Lower lobe of right lung (tissue), 2 donors: Measurements from ENCODE around the gene BFSP1. TPM values are rescaled to one million over a fixed set of nuclear protein-coding genes. Genes with fewer than 3 reads are reported as not detected.

Source experiments
- ATAC-seq, 2 donors: fragments of 200-7000 bp; cut with Tn5 transposase; one replicate each; pipeline ENCODE4 v1.9.1; 2020 to 2022; ENCODE audit warnings: mild to moderate bottlenecking in 2 of 2, moderate library complexity in 2 of 2
- DNase-seq: peaks from one replicate; pipeline ENCODE4 v3.0.0-alpha.2; 2020
- H3K27ac ChIP-seq: fragments of 200-600 bp; one replicate; pipeline ENCODE4 v1.8.0; 2022
- H3K27me3 ChIP-seq: fragments of 200-600 bp; one replicate; pipeline ENCODE4 v1.8.0; 2022; ENCODE audit warnings: low read depth
- H3K36me3 ChIP-seq: fragments of 200-600 bp; one replicate; pipeline ENCODE4 v1.8.0; 2022; ENCODE audit warnings: mild to moderate bottlenecking
- H3K4me1 ChIP-seq: fragments of 200-600 bp; one replicate; pipeline ENCODE4 v1.8.0; 2022
- H3K4me3 ChIP-seq: fragments of 200-600 bp; one replicate; pipeline ENCODE4 v1.8.0; 2022; ENCODE audit warnings: mild to moderate bottlenecking
- H3K9me3 ChIP-seq: fragments of 200-600 bp; one replicate; pipeline ENCODE4 v1.8.0; 2022
- CTCF ChIP-seq: fragments of 200-600 bp; IDR thresholded peaks from one replicate; pipeline ENCODE4 v1.8.0; 2022; ENCODE audit warnings: antibody characterized with exemption, mild to moderate bottlenecking
- intact Hi-C: fragments of 100-400 bp; cut with DNase I; formaldehyde crosslinking; loops from one replicate; pipeline ENCODE4 v1.11.0; 2022
- total RNA-seq: library from RNA; stranded (reverse); fragmentation: NEBNext Ultra II Directional; extraction: Animal tissue kit (Norgen Biotek cat#: 25700); gene quantifications from one replicate; pipeline ENCODE4 v1.2.1, GENCODE V29; 2021
- donor health status: DM: no; HTN: yes; CAD: no; lungs with severe emphysema.

The BFSP1 gene
- total RNA-seq, 1 donor from 2014 or later, result 2.4 TPM

GRCh38 chr20:17488916-17489600 lies 42.1 kb downstream of the BFSP1 start:
- Histone ChIP-seq H3K27me3 (peaks cover 8% of the 10 kb centered on the region), H3K27ac (no peak overlapping the region), H3K36me3 (no peaks in the 10 kb centered on the region), H3K9me3 (no peaks in the 10 kb centered on the region), H3K4me1 (no peaks in the 10 kb centered on the region), H3K4me3 (no peak overlapping the region)
- DNase-seq (no peak), ATAC-seq (no peak)
- TF ChIP-seq CTCF, result no peak
- intact Hi-C loops, result no loop called here

GRCh38 chr20:17485017-17485416 lies 46.2 kb downstream of the BFSP1 start:
- no peak for DNase-seq
- no peak for ATAC-seq
- intact Hi-C loops, result no loop called here
- Histone ChIP-seq H3K9me3 (no peaks in the 10 kb centered on the region), H3K27me3 (peaks cover 8% of the 10 kb centered on the region), H3K36me3 (no peaks in the 10 kb centered on the region), H3K27ac (no peak overlapping the region), H3K4me1 (no peaks in the 10 kb centered on the region), H3K4me3 (no peak overlapping the region)
- no peak for TF ChIP-seq CTCF

GRCh38 chr20:17482536-17482935 lies 48.6 kb downstream of the BFSP1 start:
- Histone ChIP-seq H3K27ac (no peak overlapping the region), H3K27me3 (peaks cover 8% of the 10 kb centered on the region), H3K36me3 (no peaks in the 10 kb centered on the region), H3K4me1 (no peaks in the 10 kb centered on the region), H3K9me3 (no peaks in the 10 kb centered on the region), H3K4me3 (no peak overlapping the region)
- DNase-seq, result no peak
- intact Hi-C loops, result no loop called here
- TF ChIP-seq CTCF, result no peak
- no peak for ATAC-seq

- no peak for DNase-seq
- Histone ChIP-seq H3K9me3 (no peaks in the 10 kb centered on the region), H3K4me3 (no peak overlapping the region), H3K4me1 (no peaks in the 10 kb centered on the region), H3K27me3 (peaks cover 8% of the 10 kb centered on the region), H3K36me3 (no peaks in the 10 kb centered on the region), H3K27ac (no peak overlapping the region)
- no peak for TF ChIP-seq CTCF
- ATAC-seq, result no peak
- intact Hi-C loops, result no loop called here
These were observed 49.5 kb downstream of the BFSP1 start for GRCh38 chr20:17481661-17482060.

GRCh38 chr20:17480696-17481095 lies 50.5 kb downstream of the BFSP1 start:
- H3K4me1 ChIP-seq, result no peaks in the 10 kb centered on the region
- H3K36me3 ChIP-seq, result no peaks in the 10 kb centered on the region
- no peak overlapping the region for H3K4me3 ChIP-seq
- peaks cover 8% of the 10 kb centered on the region for H3K27me3 ChIP-seq
- TF ChIP-seq CTCF, result no peak
- DNase-seq, result no peak
- intact Hi-C loops, result no loop called here
- H3K9me3 ChIP-seq, result no peaks in the 10 kb centered on the region
- H3K27ac ChIP-seq, result no peak overlapping the region
- ATAC-seq, result no peak
